T-helper 22 cell (primary cell): ENCODE results near the gene ADSS1.

Source experiments
- DNase-seq: peaks from one replicate; pipeline ENCODE4 v3.0.0-alpha.2; 2020; ENCODE audit warnings: low read depth

Gene ADSS1

GRCh38 chr14:104784218-104784568 is 60.2 kb downstream of the ADSS1 start:
- DNase-seq: no peak

- no peak for DNase-seq
Observed at GRCh38 chr14:104784846-104785707, 61.0 kb downstream of the ADSS1 start.

DNA sequence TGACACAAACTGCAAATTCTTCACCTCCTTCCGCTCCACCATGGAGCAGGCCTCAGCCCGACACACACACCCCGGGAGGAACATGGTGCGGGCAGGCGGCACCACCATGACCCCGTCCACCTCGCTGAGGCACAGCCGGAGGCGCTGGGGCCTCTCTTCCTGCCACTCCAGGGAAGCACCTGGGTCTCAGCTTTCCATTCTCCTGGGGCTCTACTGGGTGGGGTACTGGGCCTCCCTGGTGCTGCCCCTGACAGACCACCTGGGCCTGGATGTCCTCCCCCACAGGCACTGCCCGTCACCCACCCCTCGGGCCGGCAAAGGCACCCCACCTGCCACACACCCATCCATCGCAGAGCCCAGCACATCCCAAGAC is 61.7 kb downstream of the ADSS1 start:
- DNase-seq: no peak

- DNase-seq: no peak
Observed at GRCh38 chr14:104786091-104786586, 62.1 kb downstream of the ADSS1 start.

DNA sequence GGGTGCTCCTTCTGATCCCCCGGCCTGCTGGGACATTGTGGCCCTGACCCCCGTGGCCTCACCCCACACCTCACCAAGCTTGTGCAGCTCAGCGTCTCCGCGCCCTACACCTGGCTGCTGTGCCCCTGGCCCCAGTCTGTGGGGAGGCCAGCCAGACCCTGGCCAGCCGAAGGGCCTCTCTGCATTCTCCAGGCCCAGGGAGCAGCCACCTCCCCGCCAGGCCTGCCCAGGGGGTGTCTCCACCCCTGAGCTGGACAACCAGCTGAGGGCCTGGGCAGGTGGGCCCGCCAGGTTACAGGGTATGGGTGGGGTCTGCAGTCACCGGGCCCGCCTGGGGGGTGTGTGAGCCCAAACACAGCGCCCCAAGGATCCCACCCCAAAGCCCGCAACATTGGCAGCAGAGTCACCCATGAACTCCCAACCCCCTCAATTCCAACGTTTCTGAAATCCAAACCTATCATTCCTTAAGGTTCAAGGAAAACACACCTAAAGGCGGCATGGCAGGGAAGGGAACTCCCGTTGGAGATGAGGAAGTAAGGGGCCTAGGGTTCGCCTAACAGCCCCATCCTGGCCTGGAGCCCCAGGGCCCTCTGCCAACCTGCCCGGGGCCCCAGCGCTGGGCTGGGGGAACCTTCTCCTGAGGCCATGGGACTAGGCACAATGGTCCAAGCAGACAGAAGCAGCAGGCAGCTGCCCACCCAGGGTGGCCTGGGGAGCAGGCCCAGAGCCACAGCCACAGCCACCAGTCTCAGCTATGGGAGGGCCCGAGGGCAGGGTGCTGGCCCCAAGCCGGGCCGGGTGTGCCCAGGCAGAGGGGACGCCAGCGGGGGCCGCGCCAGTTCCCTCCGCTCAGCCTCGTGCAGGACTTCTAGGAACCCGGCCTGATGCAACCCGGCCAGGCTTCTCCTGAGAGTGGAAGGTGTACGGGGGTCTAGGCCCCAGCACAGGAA is 63.0 kb downstream of the ADSS1 start:
- no peak for DNase-seq

- DNase-seq: no peak
Observed at GRCh38 chr14:104787736-104788135, 63.7 kb downstream of the ADSS1 start.

GRCh38 chr14:104788161-104788818 is 64.3 kb downstream of the ADSS1 start:
- DNase-seq: no peak

GRCh38 chr14:104788873-104789663 is 65.0 kb downstream of the ADSS1 start:
- DNase-seq: no peak

DNA sequence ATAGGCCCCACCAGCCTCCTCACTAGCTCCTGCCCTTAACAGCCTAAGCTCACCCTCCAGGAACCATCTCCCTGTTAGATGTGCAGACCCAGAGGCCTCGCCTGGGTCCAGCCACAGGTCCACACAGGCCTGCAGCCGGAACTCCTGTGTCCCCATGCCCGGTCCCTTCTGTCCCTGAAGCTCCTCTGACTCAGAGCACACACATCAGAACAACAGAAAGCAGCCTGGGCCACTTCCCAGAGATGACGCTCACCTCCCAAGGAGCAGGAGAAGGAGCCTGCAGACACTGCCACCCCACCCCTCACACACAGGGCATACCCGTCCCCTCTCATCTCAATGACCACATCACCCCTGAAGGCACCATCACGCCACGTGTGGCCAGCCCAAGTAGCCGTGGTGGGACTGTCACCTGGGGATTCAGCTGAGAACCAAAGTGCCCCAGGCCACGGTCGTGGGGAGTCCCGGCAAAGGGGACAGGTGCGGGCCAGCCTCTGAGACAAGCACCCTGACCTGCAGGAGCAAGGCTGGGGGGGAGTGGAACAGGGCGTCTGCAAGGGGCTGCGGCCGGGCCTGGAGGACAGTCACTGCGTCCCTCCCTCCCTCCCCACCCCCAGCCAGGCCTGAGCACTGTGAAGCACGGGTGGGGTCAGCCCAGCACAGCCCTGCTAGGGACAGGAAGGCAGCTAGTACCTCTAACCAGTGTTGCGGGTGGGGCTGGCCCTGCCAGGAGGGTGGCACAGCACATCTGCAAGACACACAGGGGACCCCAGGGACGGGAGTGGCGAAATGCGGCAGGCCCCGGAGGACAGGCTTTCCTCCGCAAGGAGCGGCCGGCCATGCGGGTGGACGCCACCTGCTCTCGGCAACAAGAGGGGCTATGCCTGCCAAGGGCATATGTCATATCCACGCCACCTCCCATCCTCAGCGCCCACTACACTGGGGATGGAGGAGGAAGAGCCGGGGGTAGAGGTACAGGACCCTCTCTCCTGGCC is 66.0 kb downstream of the ADSS1 start:
- DNase-seq: no peak

DNA sequence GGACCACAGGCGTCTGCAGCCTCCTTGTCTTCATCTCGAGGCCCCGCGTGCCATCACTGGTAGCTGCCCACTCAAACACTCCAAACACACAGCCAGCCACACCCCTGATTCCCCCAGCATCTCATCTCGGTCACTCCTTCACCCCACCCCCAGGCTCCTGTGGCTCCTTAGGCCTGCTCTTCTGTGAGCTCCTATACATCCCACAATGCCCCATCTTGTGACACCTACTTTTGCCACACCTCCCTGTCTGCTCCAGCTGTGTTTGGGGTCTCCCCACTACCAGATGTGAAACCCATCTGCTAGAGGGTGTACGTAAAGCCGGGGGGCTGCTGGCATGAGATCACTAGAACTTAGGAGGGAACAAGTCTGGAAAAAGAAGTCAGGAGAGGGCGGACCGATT is 67.4 kb downstream of the ADSS1 start:
- no peak for DNase-seq

GRCh38 chr14:104792101-104792884 is 68.3 kb downstream of the ADSS1 start:
- no peak for DNase-seq

DNA sequence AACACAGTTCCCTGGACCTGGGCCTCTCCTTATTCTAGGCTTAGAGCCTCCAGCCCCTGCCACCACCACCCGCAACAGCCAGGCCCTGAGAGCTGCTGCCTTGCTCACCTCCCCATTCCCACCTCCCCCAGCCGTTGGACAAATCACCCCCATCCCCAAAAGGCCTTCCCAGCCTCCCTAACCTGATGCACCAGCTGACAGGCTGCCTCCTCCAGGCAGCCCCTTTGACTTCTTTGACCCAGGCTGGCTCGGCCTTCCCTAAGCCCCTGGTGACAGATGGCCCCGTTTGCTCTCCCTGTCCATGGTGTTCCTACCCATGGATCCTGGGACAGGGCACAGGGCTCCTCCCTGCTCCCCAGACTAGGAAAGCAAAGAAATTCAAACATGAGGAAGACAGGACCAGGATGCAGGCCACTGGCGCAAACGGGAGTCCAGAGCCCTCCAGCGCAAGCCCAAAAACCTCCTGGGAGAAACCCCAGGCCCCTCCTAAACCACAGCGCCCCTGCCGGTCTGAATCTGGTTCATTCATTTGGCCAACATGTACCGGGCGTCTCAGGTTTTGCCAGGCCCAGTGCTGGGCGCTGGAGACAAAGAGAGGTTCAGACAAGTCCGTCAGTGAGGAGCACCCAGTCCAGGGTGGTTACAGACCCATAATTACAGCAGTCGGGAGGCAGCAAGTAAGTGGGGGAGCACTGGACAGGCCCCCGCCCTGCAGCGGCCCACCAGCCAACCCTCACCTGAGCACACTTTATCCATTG is 69.1 kb downstream of the ADSS1 start:
- no peak for DNase-seq

GRCh38 chr14:104793703-104793959 is 69.6 kb downstream of the ADSS1 start:
- no peak for DNase-seq

DNA sequence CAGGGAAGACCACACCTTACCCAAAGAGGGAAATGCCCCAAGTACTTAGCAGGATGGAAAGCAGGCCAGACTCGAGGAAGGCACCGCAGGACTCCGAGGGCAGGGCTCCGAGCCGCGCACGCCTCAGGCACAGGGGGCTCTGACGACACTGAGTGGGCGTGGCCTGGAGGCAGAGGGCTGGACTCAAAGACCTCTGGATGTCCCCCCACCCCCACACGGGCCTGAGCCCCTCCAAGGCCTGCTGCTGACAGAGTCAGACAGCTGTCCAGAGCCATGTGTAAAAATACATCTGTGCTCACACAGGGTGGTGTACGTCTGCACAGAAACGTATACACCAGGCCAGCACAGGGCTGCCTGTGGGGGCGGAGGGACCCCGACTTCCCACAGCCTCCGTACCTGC is 70.1 kb downstream of the ADSS1 start:
- DNase-seq: no peak

GRCh38 chr14:104794631-104794992 is 70.6 kb downstream of the ADSS1 start:
- no peak for DNase-seq

GRCh38 chr14:104794993-104795780 is 71.2 kb downstream of the ADSS1 start, which contains the start of gene AKT1:
AKT1 (minus strand) TSS chr14:104795748; CDS start chr14:104792643, 3,105 bp downstream.
- DNase-seq: no peak

- peak; percentile 40 for DNase-seq
Observed at GRCh38 chr14:104795781-104796686, 72.0 kb downstream of the ADSS1 start.
